GM12878 (cell line): ENCODE results near the gene IL22RA2. TPM values are rescaled to one million over a fixed set of nuclear protein-coding genes. Genes with fewer than 3 reads are reported as not detected.

Source experiments
- ATAC-seq: fragments of 200-7000 bp; cut with Tn5 transposase; 3 replicates; pipeline ENCODE4 v1.9.1; 2020; ENCODE audit warnings: mild to moderate bottlenecking, moderate library complexity
- BruUV-seq: library from RNA; stranded (reverse); fragments of 400-500 nt; replicated peaks from 2 replicates; lab custom pipeline; 2021; lab: Mats Ljungman, UMichigan
- CTCF ChIA-PET: fragments of 300-600 bp; sonication (Branson Sonifier 250); formaldehyde crosslinking; extraction: SDS; loops from one replicate; lab custom pipeline; 2021; ENCODE audit warnings: inconsistent platforms; lab: Yijun Ruan, JAX
- POLR2A ChIA-PET: fragments of 350-600 bp; formaldehyde crosslinking; extraction: SDS; loops from one replicate; lab custom pipeline; 2021; ENCODE audit warnings: inconsistent platforms; lab: Charles Lee
- RAD21 ChIA-PET: fragments of 300-600 bp; sonication (Branson Sonifier 250); formaldehyde crosslinking; loops from one replicate; lab custom pipeline; 2023; ENCODE audit warnings: antibody characterized with exemption; ENCODE audit not compliant: unreplicated experiment; lab: Charles Lee
- SMC1A ChIA-PET: fragments of 300-600 bp; sonication (Branson Sonifier 250); formaldehyde crosslinking; loops from one replicate; lab custom pipeline; 2023; ENCODE audit not compliant: unreplicated experiment, uncharacterized antibody; lab: Charles Lee
- DNase-seq: peaks from one replicate; pipeline ENCODE4 v3.0.0-alpha.2; 2011; ENCODE audit warnings: low read depth, low spot score
- FAIRE-seq: peaks from 3 replicates; lab custom pipeline; 2011; peaks lifted over from hg19 to GRCh38; lab: Jason Lieb, UNC
- H2AFZ ChIP-seq: 2 replicates; pipeline ENCODE4 v1.6.0; 2011; ENCODE audit warnings: low read depth, low read length, control low read depth; ENCODE audit not compliant: control insufficient read depth
- H3K27ac ChIP-seq: 2 replicates; pipeline ENCODE4 v1.5.1; 2011; ENCODE audit warnings: control low read depth; ENCODE audit not compliant: control insufficient read depth, insufficient read depth
- H3K27me3 ChIP-seq, 2 experiments: replicated peaks in 1 of 2; 2 replicates each; pipeline versions ENCODE4 v1.6.0 to v1.6.1; 2011; ENCODE audit warnings: low read length in 1 of 2; ENCODE audit not compliant: control insufficient read depth in 2 of 2, insufficient read depth in 2 of 2
- H3K36me3 ChIP-seq, 2 experiments: 2 replicates each; pipeline ENCODE4 v1.5.1; 2011; ENCODE audit warnings: low read length in 1 of 2; ENCODE audit not compliant: control insufficient read depth in 2 of 2, insufficient read depth in 2 of 2
- H3K4me1 ChIP-seq: 2 replicates; pipeline ENCODE4 v1.6.1; 2011; ENCODE audit warnings: mild to moderate bottlenecking, low read length, moderate library complexity, mixed read lengths; ENCODE audit not compliant: control insufficient read depth, insufficient read depth
- H3K4me2 ChIP-seq: 2 replicates; pipeline ENCODE4 v1.6.0; 2011; ENCODE audit warnings: control low read depth; ENCODE audit not compliant: control insufficient read depth, insufficient read depth
- H3K4me3 ChIP-seq: fragments of 200-600 bp; sonication (generic); 2 replicates; pipeline ENCODE4 v1.5.1; 2016
- H3K79me2 ChIP-seq: 2 replicates; pipeline ENCODE4 v1.6.0; 2011; ENCODE audit warnings: low read length; ENCODE audit not compliant: control insufficient read depth, insufficient read depth
- H3K9ac ChIP-seq: 2 replicates; pipeline ENCODE4 v1.8.0; 2011; ENCODE audit warnings: low read length, control low read depth, mixed read lengths; ENCODE audit not compliant: control insufficient read depth, insufficient read depth
- H3K9me3 ChIP-seq: replicated peaks from 3 replicates; pipeline ENCODE4 v1.5.1; 2011; ENCODE audit warnings: mild to moderate bottlenecking, low read length; ENCODE audit not compliant: control insufficient read depth, insufficient read depth
- H4K20me1 ChIP-seq: 2 replicates; pipeline ENCODE4 v1.6.0; 2011; ENCODE audit not compliant: control insufficient read depth, insufficient read depth
- CBFB ChIP-seq: IDR thresholded peaks from 2 replicates; pipeline ENCODE4 v1.6.1; 2016; ENCODE audit warnings: antibody characterized with exemption, low read depth
- CHD1 ChIP-seq: IDR thresholded peaks from 2 replicates; pipeline ENCODE4 v1.6.1; 2012; ENCODE audit warnings: low read depth, low read length, improper control_type of control experiment
- CHD2 ChIP-seq: IDR thresholded peaks from 2 replicates; pipeline ENCODE4 v1.6.1; 2011; ENCODE audit warnings: low read depth, low read length, improper control_type of control experiment, borderline replicate concordance
- GABPA ChIP-seq: IDR thresholded peaks from 2 replicates; pipeline ENCODE4 v1.6.1; 2014; ENCODE audit warnings: antibody characterized with exemption, low read depth, mild to moderate bottlenecking, inconsistent platforms
- JUND ChIP-seq: IDR thresholded peaks from 2 replicates; pipeline ENCODE4 v1.6.1; 2012; ENCODE audit warnings: low read depth, mild to moderate bottlenecking, low read length, improper control_type of control experiment, moderate library complexity
- LARP7 ChIP-seq: fragments of 450-650 bp; IDR thresholded peaks from 2 replicates; pipeline ENCODE4 v1.6.1; 2017; ENCODE audit warnings: mild to moderate bottlenecking
- MXI1 ChIP-seq: fragments of 150-350 bp; IDR thresholded peaks from 2 replicates; pipeline ENCODE4 v1.6.1; 2011; ENCODE audit warnings: low read depth, mild to moderate bottlenecking, inconsistent platforms, low read length, improper control_type of control experiment
- MYB ChIP-seq: fragments of 150-350 bp; IDR thresholded peaks from 2 replicates; pipeline ENCODE4 v1.6.1; 2014; ENCODE audit warnings: mild to moderate bottlenecking, low read depth, low read length, borderline replicate concordance
- RELA ChIP-seq: fragments of 450-650 bp; IDR thresholded peaks from 2 replicates; pipeline ENCODE4 v1.8.0; 2014; ENCODE audit warnings: borderline replicate concordance; ENCODE audit not compliant: partially characterized antibody
- SMAD1 ChIP-seq: fragments of 450-650 bp; IDR thresholded peaks from 2 replicates; pipeline ENCODE4 v1.6.1; 2018; ENCODE audit warnings: mild to moderate bottlenecking, low read depth; ENCODE audit not compliant: partially characterized antibody
- TCF3 ChIP-seq: IDR thresholded peaks from 2 replicates; pipeline ENCODE4 v1.6.1; 2012; ENCODE audit warnings: low read depth, mild to moderate bottlenecking, low read length, borderline replicate concordance; ENCODE audit not compliant: insufficient read depth
- ZNF24 ChIP-seq: fragments of 450-650 bp; IDR thresholded peaks from 2 replicates; pipeline ENCODE4 v1.6.1; 2017; ENCODE audit warnings: antibody characterized with exemption, mild to moderate bottlenecking
- ZNF274 ChIP-seq: IDR thresholded peaks from one replicate; pipeline ENCODE4 v1.8.0; 2011; ENCODE audit not compliant: insufficient read length, insufficient read depth
- WGBS: methylation state at CpG from one replicate; pipeline ENCODE4 v1.1.6; 2016; ENCODE audit warnings: low lambda C conversion rate; ENCODE audit not compliant: insufficient replicate concordance, insufficient coverage; ENCODE audit errors: missing lambda C conversion rate; 5-methylcytosine and 5-hydroxymethylcytosine counted together
- in situ Hi-C: fragments of 300-500 bp; cut with MboI; formaldehyde crosslinking; loops from 9 replicates; pipeline ENCODE4 v1.14.3; 2018; ENCODE audit warnings: mixed read lengths
- intact Hi-C: fragments of 100-400 bp; cut with micrococcal nuclease; formaldehyde crosslinking; loops from one replicate; pipeline ENCODE4 v1.14.2; 2022; ENCODE audit not compliant: unreplicated experiment
- polyA plus RNA-seq, 11 experiments: library from polyadenylated mRNA; depleted of rRNA in 4 of 11; unstranded in 6 of 11; stranded (reverse) in 5 of 11; fragments of >200 nt; fragmentation: Nextera tagmentation in 4 of 11; fragmentation: Illumina TruSeq in 1 of 11; extraction: Ambion mirVana in 4 of 11; extraction: Trizol in 1 of 11; gene quantifications; 1 replicate in 1 of 11; 2 replicates in 10 of 11; pipeline versions ENCODE4 v1.2.1 to v1.2.3, GENCODE V29; 2011 to 2016; ENCODE audit warnings: inconsistent platforms in 2 of 11, missing spikeins in 2 of 11, low read depth in 1 of 11
- total RNA-seq, 4 experiments: library from RNA; depleted of rRNA in 3 of 4; stranded (reverse); fragments of >200 nt in 3 of 4; fragmentation: Illumina TruSeq in 1 of 4; extraction: Trizol in 1 of 4; gene quantifications; 2 replicates each; pipeline versions ENCODE4 v1.2.1 to v1.2.3, GENCODE V29; 2013 to 2021
- TF ChIP-seq, protein P1 (sequence below): fragments of 450-650 bp; IDR thresholded peaks from 2 replicates; pipeline ENCODE4 v1.6.1; 2017; ENCODE audit warnings: borderline replicate concordance
- TF ChIP-seq, protein P2 (sequence below): IDR thresholded peaks from 2 replicates; pipeline ENCODE4 v1.6.1; 2011; ENCODE audit warnings: borderline replicate concordance, low read depth, mild to moderate bottlenecking, moderate library complexity, low read length; ENCODE audit not compliant: insufficient read depth, poor library complexity, severe bottlenecking
- TF ChIP-seq, protein P3 (sequence below): IDR thresholded peaks from 2 replicates; pipeline ENCODE4 v1.6.1; 2012; ENCODE audit warnings: low read depth, low read length, improper control_type of control experiment
- TF ChIP-seq, protein P4 (sequence below): IDR thresholded peaks from 2 replicates; pipeline ENCODE4 v1.6.1; 2011; ENCODE audit warnings: low read depth, mild to moderate bottlenecking, low read length, moderate library complexity, borderline replicate concordance; ENCODE audit errors: extremely low read depth
- TF ChIP-seq, protein P5 (sequence below): fragments of 450-650 bp; IDR thresholded peaks from 2 replicates; pipeline ENCODE4 v1.6.1; 2016; ENCODE audit warnings: mild to moderate bottlenecking

IL22RA2 gene
- total and polyA plus RNA-seq, 10 of the 15 experiments (the other 5 are each of a cell fraction or from before 2014, with no cell fraction given) = 0.05 to 0.22 (median 0.09) TPM; not detected in 3

DNA sequence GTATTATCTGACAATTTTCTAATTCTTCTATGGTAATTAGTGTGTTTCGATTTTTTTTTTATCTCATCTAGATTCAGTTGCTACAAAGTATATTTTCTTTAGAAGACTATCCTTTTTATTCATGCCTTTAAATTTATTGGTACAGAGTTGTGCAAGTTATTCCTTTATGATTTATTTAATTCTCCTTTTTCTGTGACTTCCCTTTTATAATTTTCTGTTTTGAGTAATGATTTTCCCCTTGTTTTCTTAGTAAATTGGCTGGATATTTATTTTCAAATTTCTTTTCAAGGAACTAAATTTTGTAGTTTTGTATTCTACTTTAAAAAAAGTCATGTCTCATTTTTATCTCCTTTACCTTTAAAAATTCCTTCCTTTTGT lies 2.4 kb upstream of the IL22RA2 start:
- Histone ChIP-seq H3K79me2 (no peaks in the 10 kb centered on the region; the same call in 1 of the 2 replicates), H3K4me3 (no peak overlapping the region), H3K27me3 (no peaks in the 10 kb centered on the region), H3K9me3 (peaks cover 2% of the 10 kb centered on the region; the same call in 1 of the 3 replicates), H4K20me1 (no peaks in the 10 kb centered on the region), H3K4me2 (no peak overlapping the region), H2AFZ (peak overlapping the region; percentile 71; the same call in 1 of the 2 replicates), H3K4me1 (peaks cover 36% of the 10 kb centered on the region), H3K27ac (no peak overlapping the region), H3K9ac (no peak overlapping the region), H3K36me3 (no peaks in the 10 kb centered on the region)
- CTCF ChIA-PET = interaction anchor here (0.7 to 3.6 kb wide), 5 partner anchors 10 to 109 kb away, joined by 3 to 23 read pairs (median 3); no protein-coding TSS in a partner anchor
- intact Hi-C loops (no loop called here), in situ Hi-C loops (no loop called here)
- BruUV-seq = no TSS peak
- FAIRE-seq = no peak
- TF ChIP-seq SMAD1 = no peak
- TF ChIP-seq, protein P1, sequence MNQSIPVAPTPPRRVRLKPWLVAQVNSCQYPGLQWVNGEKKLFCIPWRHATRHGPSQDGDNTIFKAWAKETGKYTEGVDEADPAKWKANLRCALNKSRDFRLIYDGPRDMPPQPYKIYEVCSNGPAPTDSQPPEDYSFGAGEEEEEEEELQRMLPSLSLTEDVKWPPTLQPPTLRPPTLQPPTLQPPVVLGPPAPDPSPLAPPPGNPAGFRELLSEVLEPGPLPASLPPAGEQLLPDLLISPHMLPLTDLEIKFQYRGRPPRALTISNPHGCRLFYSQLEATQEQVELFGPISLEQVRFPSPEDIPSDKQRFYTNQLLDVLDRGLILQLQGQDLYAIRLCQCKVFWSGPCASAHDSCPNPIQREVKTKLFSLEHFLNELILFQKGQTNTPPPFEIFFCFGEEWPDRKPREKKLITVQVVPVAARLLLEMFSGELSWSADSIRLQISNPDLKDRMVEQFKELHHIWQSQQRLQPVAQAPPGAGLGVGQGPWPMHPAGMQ = no peak
- no peak for TF ChIP-seq MXI1
- no peak for TF ChIP-seq MYB
- no peak for TF ChIP-seq CHD1
- no peak for TF ChIP-seq RELA
- TF ChIP-seq, protein P2, sequence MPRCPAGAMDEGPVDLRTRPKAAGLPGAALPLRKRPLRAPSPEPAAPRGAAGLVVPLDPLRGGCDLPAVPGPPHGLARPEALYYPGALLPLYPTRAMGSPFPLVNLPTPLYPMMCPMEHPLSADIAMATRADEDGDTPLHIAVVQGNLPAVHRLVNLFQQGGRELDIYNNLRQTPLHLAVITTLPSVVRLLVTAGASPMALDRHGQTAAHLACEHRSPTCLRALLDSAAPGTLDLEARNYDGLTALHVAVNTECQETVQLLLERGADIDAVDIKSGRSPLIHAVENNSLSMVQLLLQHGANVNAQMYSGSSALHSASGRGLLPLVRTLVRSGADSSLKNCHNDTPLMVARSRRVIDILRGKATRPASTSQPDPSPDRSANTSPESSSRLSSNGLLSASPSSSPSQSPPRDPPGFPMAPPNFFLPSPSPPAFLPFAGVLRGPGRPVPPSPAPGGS = no peak
- no peak for TF ChIP-seq CBFB
- no peak for TF ChIP-seq TCF3
- TF ChIP-seq ZNF24 = no peak
- TF ChIP-seq, protein P3, sequence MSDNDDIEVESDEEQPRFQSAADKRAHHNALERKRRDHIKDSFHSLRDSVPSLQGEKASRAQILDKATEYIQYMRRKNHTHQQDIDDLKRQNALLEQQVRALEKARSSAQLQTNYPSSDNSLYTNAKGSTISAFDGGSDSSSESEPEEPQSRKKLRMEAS = no peak
- no peak for TF ChIP-seq CHD2
- TF ChIP-seq ZNF274 = no peak
- TF ChIP-seq LARP7 = no peak
- TF ChIP-seq JUND = no peak
- TF ChIP-seq, protein P4, sequence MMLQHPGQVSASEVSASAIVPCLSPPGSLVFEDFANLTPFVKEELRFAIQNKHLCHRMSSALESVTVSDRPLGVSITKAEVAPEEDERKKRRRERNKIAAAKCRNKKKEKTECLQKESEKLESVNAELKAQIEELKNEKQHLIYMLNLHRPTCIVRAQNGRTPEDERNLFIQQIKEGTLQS = no peak
- TF ChIP-seq, protein P5, sequence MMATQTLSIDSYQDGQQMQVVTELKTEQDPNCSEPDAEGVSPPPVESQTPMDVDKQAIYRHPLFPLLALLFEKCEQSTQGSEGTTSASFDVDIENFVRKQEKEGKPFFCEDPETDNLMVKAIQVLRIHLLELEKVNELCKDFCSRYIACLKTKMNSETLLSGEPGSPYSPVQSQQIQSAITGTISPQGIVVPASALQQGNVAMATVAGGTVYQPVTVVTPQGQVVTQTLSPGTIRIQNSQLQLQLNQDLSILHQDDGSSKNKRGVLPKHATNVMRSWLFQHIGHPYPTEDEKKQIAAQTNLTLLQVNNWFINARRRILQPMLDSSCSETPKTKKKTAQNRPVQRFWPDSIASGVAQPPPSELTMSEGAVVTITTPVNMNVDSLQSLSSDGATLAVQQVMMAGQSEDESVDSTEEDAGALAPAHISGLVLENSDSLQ = no peak
- TF ChIP-seq GABPA = no peak
- RAD21 ChIA-PET = interaction anchor here (0.8 to 2.3 kb wide), 10 partner anchors 10 to 87 kb away, joined by 3 to 10 read pairs (median 5); no protein-coding TSS in a partner anchor
- POLR2A ChIA-PET = interaction anchor here (0.6 to 1.9 kb wide), 5 partner anchors 10 to 510 kb away, joined by 3 to 5 read pairs (median 3); no protein-coding TSS in a partner anchor
- no peak for ATAC-seq
- SMC1A ChIA-PET = interaction anchor here (0.8 to 2.5 kb wide), 19 partner anchors 10 to 386 kb away, joined by 3 to 20 read pairs (median 5); no protein-coding TSS in a partner anchor
- DNase-seq = no peak
- 37% methylated on average over 1 of the region's 1 CpG for WGBS
